GM21515 (cell line): ENCODE measurements around the gene FLII.
A peak's percentile ranks its signal among the peaks of the same experiment; 100 is the strongest.

Source experiments
- ATAC-seq: cut with Tn5 transposase; IDR thresholded peaks from one replicate; pipeline ENCODE4 v1.9.1; 2021; ENCODE audit not compliant: unreplicated experiment

FLII gene

GRCh38 chr17:18260332-18261145 is 2.0 kb upstream of the FLII start, which contains the start of gene MIEF2:
MIEF2 (plus strand) TSS chr17:18260662; CDS start chr17:18262721, 2,059 bp downstream.
- ATAC-seq = peak; percentile 76

- no peak for ATAC-seq
These were observed 1.2 kb upstream of the FLII start for GRCh38 chr17:18259621-18260331.

GRCh38 chr17:18257982-18258355 is 569 bp downstream of the FLII start:
- no peak for ATAC-seq

DNA sequence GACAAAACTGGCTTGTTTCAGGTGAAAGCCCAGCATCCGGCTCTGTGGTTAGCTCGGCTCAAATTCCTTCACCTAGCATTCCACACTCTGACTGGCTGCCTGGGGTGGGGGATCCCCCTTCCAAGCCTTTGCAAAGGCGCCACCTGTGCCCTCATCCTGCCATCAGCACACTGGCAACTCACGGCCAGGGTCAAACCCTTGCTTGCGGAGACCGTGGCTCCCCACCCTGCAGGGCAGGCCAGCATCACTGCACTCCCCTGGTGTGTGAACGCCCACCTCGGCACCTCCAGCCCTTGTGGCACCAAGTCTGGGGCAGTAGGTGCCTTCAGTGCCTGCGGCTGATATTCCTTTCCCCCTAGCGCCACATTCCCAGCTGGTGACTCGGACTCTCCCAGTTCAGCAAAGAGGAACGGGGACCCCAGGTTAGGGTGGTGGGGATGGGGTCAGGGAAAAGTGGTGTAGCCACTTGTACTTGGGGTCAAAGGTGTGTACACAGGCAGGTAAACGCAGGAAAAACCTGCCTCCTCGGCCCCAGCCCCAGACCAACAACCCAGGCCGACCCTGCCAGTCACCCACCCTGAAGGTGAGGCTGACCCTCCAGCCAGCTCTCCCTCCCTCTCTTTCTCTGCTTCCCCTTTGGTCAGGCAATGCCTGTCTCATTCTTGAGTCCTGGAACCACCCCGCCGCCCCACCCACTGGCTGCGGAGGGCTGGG is 1.1 kb downstream of the FLII start:
- no peak for ATAC-seq

- ATAC-seq = no peak
These were observed 1.8 kb downstream of the FLII start for GRCh38 chr17:18256776-18257175.

GRCh38 chr17:18256351-18256750 is 2.2 kb downstream of the FLII start:
- no peak for ATAC-seq

DNA sequence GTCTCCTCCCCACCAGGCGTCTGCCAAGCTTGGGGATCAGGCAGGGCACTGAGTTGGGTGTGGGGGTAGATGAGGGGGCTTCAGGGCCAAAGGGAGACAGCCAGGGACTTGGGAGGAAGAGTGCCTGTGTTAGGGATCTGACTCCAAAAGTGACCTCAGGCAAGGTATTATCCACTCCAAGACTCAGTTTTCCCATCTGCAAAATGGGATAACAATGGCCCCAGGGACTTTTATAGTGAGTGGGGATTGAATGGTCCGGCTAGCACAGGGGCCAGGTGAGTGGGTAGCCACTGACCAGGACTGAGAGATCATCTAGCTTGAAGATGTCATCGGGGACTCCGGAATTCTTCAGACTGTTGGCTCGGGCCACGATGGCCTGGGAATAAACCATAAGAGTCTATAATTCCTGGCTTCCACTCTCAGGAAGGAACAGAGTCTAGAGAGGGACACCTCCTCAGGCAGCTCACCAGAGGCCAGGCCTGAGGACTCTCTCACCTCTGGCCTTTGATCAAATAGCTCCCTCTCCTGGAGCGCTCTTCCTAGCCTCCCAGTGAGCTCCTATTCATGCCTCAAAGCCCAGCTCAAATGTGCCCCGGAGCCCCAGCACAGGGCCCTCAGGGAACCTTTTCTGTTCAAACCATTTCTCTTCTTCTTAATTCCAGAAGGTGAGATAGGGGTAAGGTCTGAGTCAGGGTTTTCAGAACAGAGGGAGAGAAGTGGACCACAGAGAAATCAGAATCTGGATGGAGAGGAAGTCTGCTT is 3.5 kb downstream of the FLII start:
- no peak for ATAC-seq

DNA sequence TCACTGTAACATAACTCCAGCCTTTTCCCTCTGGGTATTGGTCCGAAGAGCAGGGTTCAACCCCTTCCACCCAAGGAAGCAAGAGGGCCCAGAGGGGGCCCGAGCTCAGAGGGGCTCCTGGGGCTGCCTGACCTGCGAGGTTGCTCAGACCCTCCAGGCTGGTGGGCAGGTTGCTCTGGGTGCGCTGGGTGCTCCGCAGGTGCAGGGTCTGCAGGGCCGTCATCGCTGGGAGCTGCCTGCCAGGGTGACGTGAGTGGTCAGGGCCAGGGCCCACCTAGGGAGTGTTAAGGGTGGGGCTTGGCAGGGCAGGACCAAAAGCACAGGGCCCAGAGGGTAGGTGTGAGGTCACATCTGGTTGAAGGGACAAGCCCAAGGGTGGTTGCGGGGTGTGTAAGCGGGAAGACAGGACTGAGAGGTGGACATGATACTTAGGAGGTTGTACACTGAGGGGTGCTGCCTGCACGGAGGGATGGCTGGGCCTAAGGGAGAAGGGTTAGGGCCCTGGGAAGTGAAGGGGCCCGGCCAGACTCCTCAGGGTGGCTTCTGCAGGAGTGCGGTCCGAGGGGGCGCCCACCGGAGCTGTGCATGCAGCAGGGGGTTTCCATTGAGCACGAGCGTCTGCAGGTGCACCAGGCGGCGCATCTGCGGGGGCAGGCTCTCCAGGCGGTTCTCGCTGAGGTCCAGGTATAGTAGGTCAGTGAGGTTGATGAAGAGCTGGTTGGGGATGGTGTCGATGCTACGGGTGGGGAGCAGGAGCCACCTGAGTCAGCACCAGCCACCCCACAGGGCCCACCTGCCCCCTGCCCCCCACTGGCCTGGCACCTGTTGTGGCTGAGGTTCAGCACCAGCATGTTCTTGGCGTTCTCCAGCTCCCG is 4.4 kb downstream of the FLII start:
- no peak for ATAC-seq

DNA sequence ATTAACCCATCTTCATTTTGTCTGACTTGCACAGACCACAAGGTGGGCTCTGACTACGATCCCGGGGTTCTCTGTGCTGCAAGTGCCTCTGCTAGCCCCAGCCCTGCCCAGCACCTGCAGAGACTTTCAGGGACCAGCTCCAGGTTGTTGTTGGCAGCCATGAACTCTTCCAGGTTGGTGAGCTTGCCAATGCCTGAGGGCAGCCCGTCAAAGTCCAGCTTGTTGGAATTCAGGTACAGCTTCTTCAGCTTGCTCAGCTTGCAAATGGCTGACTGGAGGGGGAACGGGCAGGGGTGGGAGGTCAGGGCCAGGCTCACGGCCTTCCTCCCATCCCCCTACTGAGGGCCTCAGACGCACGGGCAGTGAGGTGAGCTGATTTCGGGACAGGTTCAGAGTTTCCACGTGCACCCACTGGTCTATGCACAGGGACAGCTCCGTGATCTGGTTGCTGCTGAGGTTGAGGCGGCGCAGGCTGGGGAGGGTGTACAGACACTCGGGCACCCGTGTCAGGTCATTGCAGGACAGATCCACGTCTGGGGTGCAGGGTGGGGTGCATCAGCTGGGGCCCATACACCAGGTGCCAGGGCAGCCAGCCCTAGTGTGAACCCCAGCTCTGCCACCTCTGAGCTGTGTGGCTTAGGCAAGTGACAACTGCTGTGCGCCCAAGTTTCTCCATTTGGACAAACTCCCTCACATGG is 5.2 kb downstream of the FLII start:
- no peak for ATAC-seq

- ATAC-seq = no peak
These were observed 6.4 kb downstream of the FLII start for GRCh38 chr17:18252160-18252559.

DNA sequence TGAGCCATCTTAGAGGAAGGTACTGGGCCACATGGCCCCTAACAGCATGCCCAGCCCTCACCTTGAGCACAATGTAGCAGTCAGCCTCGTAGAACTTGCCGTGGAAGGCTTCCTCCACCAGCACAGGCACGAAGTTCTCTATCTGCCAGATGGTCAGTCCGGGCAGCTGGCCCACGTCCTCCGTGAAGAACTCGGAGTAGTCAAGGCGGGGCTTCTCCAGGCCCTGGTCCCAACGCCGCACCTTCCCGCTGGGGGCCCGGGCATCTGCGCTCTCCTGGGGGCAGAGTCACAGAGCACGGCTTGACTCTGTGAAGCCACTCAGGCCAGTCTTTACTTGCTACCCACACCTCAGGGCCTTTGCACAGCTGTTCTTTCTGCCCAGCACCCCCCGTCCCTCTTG is 7.3 kb downstream of the FLII start:
- no peak for ATAC-seq

- ATAC-seq = no peak
These were observed 7.8 kb downstream of the FLII start for GRCh38 chr17:18250708-18251107.

DNA sequence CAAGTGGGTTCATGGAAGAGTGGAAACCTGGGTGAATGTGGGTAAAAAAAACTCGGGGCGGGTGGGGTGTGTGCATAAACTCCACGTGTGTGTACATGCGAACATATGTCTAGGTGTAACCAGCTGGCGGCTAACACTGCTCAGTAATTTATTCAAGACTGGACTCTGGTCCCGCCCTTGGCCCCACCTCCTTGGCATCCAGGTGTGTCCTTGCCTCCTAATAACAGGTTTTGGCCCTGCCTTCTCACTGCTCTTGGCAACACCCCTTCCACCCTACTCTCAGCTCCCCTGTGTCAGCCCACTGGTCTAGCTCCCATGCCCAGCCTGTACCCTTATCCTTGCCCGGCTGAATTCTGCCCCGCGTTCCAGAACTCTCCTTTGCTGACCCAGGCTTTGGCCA is 8.3 kb downstream of the FLII start:
- no peak for ATAC-seq

DNA sequence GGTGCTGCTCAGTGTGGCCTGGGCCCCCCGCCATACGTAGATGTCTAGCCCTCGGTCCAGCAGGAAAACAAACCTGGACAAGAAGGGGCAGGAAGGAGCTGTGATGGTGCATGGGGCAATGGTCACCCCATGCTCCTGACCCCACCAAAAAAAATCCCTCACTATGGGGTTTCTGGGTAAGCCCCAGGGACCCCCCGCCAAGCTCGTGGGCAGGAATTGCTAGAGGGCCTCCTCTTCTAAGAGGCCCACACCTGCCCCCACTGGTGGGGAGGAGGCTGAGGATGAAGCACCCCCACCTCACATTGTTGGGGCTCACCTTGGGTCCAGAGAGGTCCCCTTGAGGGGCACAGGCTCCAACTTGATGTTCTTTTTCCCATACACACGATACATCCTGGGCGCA is 9.7 kb downstream of the FLII start:
- no peak for ATAC-seq

DNA sequence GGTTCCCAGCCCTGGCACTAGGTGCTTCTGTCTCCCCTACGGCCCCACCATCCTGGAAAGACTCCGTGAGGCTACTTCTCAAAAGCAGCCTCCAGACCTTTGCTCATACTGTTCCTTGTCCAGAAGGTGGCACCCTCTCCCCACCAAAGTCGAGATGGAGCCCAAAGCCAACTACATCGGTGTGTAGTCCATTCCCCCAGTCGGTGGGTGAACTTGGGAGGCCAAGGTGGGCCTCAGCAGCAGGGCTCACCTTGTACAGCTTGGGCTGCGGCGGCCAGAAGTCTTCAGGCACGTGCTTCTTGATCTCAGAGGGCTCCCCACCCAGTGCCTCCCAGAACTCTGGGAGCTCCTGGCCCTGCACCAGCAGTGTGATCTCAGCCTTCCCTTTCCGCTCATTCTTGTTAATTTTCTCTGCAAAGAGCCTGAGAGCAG is 10.2 kb downstream of the FLII start:
- no peak for ATAC-seq

DNA sequence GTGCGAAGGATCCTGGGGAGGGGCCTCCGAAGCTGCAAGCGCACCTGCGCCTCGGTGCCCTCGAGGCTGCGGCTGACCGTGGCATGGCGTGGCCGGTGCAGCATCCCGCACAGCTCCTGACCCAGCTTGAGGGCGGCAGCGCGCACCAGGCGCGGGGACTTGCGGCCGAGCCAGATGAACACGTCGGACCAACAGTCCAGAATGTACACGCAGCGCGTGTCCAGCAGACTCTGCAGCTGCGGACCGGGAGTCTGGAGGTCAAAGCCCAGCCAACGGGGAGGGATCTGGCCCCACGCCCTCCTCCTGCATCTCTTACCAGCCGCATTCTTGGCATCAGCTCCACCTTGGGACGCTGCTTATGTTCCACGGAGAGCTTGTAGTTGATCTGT is 10.9 kb downstream of the FLII start:
- ATAC-seq = no peak

GRCh38 chr17:18246880-18247612 is 11.5 kb downstream of the FLII start:
- no peak for ATAC-seq

DNA sequence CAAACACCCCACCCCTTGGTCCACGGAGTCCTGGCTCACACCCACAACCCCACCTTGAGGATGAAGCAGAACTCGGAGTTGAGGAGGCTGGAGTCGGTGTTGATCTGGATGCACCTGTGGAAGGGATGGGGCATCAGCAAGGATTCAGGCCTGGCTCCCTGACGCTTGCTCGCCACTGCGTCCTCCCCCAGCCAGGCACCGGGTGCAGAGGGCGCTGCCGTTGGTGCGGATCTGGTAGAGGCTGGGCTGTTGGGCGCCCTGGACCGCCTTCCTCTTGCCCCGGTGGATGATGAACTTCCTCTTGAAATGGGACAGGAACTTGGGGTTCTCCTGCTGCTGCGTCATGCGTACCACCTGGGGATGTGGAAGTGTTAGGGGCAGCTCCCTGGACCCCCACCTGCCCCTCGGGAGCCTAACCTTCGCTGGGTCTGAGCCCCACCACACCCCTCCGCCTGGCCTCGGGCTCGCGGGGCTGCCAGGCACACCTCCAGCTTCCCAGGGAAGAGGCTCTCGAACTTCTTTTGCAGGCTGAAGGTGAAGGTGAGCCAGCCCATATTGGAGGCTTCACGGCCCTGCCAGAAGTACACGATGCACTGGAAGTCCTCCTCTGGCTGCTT is 12.3 kb downstream of the FLII start:
- ATAC-seq = no peak
